HepG2 (cell line): ENCODE results near the gene KCNG4. TPM values are rescaled to one million over a fixed set of nuclear protein-coding genes. Genes with fewer than 3 reads are reported as not detected.
A peak's percentile ranks its signal among the peaks of the same experiment; 100 is the strongest.

Source experiments
- ATAC-seq: fragments of 200-7000 bp; cut with Tn5 transposase; 3 replicates; pipeline ENCODE4 v1.9.1; 2020; ENCODE audit warnings: mild to moderate bottlenecking, moderate library complexity
- BruUV-seq: library from RNA; stranded (reverse); fragments of 400-500 nt; replicated peaks from 2 replicates; lab custom pipeline; 2021; lab: Mats Ljungman, UMichigan
- CTCF ChIA-PET: fragments of 300-600 bp; formaldehyde crosslinking; extraction: SDS; loops from one replicate; lab custom pipeline; 2021; ENCODE audit warnings: low total read pairs, inconsistent platforms, low intra/inter-chr PET ratio; lab: Yijun Ruan, JAX
- POLR2A ChIA-PET: fragments of 350-600 bp; sonication (Branson Sonifier 250); formaldehyde crosslinking; loops from one replicate; lab custom pipeline; 2020; ENCODE audit warnings: antibody characterized with exemption, inconsistent platforms; lab: Yijun Ruan, JAX
- DNase-seq: peaks from one replicate; pipeline ENCODE4 v3.0.0-alpha.2; 2015; ENCODE audit warnings: low spot score
- FAIRE-seq: peaks from 3 replicates; lab custom pipeline; 2011; peaks lifted over from hg19 to GRCh38; lab: Jason Lieb, UNC
- H2AFZ ChIP-seq: one replicate; pipeline ENCODE4 v1.6.1; 2011; ENCODE audit warnings: low read length, inconsistent platforms
- H3K27ac ChIP-seq: fragments of 300-600 bp; 3 replicates; pipeline ENCODE4 v1.8.0; 2011; ENCODE audit warnings: mixed run types, mild to moderate bottlenecking, mixed read lengths, low read length, inconsistent platforms; ENCODE audit not compliant: insufficient read depth; ENCODE audit errors: extremely low read length
- H3K27me3 ChIP-seq, 2 experiments: fragments of 200-600 bp in 1 of 2; 2 replicates in 1 of 2; 3 replicates in 1 of 2; pipeline versions ENCODE4 v1.6.0 to v1.8.0; 2011; ENCODE audit warnings: low read length in 2 of 2, mild to moderate bottlenecking in 2 of 2, moderate library complexity in 2 of 2, inconsistent platforms in 1 of 2; ENCODE audit not compliant: insufficient read depth in 2 of 2, control insufficient read depth in 1 of 2
- H3K36me3 ChIP-seq, 2 experiments: fragments of 200-600 bp in 1 of 2; replicated peaks in 1 of 2; 2 replicates in 1 of 2; 3 replicates in 1 of 2; pipeline versions ENCODE4 v1.5.1 to v1.8.0; 2011; ENCODE audit warnings: low read length in 2 of 2, inconsistent platforms in 1 of 2; ENCODE audit not compliant: insufficient read depth in 2 of 2, control insufficient read depth in 1 of 2
- H3K4me1 ChIP-seq: 2 replicates; pipeline ENCODE4 v1.5.1; 2012; ENCODE audit warnings: low read length, inconsistent platforms; ENCODE audit not compliant: insufficient read depth
- H3K4me2 ChIP-seq: 2 replicates; pipeline ENCODE4 v1.6.0; 2011; ENCODE audit warnings: low read depth, low read length, inconsistent platforms
- H3K4me3 ChIP-seq, 3 experiments: fragments of 200-600 bp in 1 of 3; sonication (generic), shearing (Covaris generic) in 1 of 3; replicated peaks in 1 of 3; 2 replicates each; pipeline ENCODE4 v1.5.1; 2011 to 2016; ENCODE audit warnings: low read length in 3 of 3, inconsistent platforms in 2 of 3, low read depth in 2 of 3, mild to moderate bottlenecking in 2 of 3, control low read depth in 1 of 3, mixed read lengths in 1 of 3; ENCODE audit not compliant: insufficient read depth in 1 of 3
- H3K79me2 ChIP-seq: one replicate; pipeline ENCODE4 v1.6.1; 2011; ENCODE audit warnings: low read length, inconsistent platforms; ENCODE audit not compliant: insufficient read depth
- H3K9ac ChIP-seq: 2 replicates; pipeline ENCODE4 v1.6.0; 2011; ENCODE audit warnings: mild to moderate bottlenecking, low read depth, low read length, inconsistent platforms; ENCODE audit not compliant: insufficient read depth
- H3K9me3 ChIP-seq: 2 replicates; pipeline ENCODE4 v1.5.1; 2012; ENCODE audit warnings: mild to moderate bottlenecking, low read length
- H4K20me1 ChIP-seq: 2 replicates; pipeline ENCODE4 v1.6.0; 2011; ENCODE audit warnings: inconsistent platforms, mild to moderate bottlenecking, low read length, moderate library complexity; ENCODE audit not compliant: insufficient read depth
- BRF2 ChIP-seq: sonication (generic); formaldehyde crosslinking; IDR thresholded peaks from 2 replicates; pipeline ENCODE4 v1.8.1; 2022; ENCODE audit warnings: mild to moderate bottlenecking, missing genetic modification reagents
- FOXC1 ChIP-seq: sonication (generic); formaldehyde crosslinking; IDR thresholded peaks from 2 replicates; pipeline ENCODE4 v1.8.0; 2022; ENCODE audit warnings: mild to moderate bottlenecking, missing genetic modification reagents, borderline replicate concordance
- HDAC6 ChIP-seq: fragments of 200-600 bp; sonication (generic); IDR thresholded peaks from 2 replicates; pipeline ENCODE4 v1.7.0; 2017; ENCODE audit warnings: mild to moderate bottlenecking, antibody characterized with exemption, low read length, low read depth
- HIVEP1 ChIP-seq: sonication (generic); formaldehyde crosslinking; IDR thresholded peaks from 2 replicates; pipeline ENCODE4 v1.4.0; 2020; ENCODE audit warnings: mild to moderate bottlenecking, missing genetic modification reagents
- HNRNPUL1 ChIP-seq: fragments of 200-400 bp; formaldehyde crosslinking; IDR thresholded peaks from 2 replicates; pipeline ENCODE4 v1.6.1; 2017; ENCODE audit warnings: low read depth, mild to moderate bottlenecking, low read length, moderate library complexity
- KDM6A ChIP-seq: IDR thresholded peaks from 2 replicates; pipeline ENCODE4 v1.6.1; 2016; ENCODE audit warnings: low read depth
- NFE2 ChIP-seq: sonication (generic); formaldehyde crosslinking; IDR thresholded peaks from 2 replicates; pipeline ENCODE4 v1.4.0; 2020; ENCODE audit warnings: missing genetic modification reagents
- POLR2AphosphoS5 ChIP-seq: IDR thresholded peaks from 2 replicates; pipeline ENCODE4 v1.6.1; 2012; ENCODE audit warnings: low read depth, low read length
- RFXAP ChIP-seq: sonication (generic); formaldehyde crosslinking; IDR thresholded peaks from 2 replicates; pipeline ENCODE4 v1.4.0; 2020; ENCODE audit warnings: missing genetic modification reagents, borderline replicate concordance
- SALL1 ChIP-seq: sonication (generic); formaldehyde crosslinking; IDR thresholded peaks from 2 replicates; pipeline ENCODE4 v1.8.0; 2022; ENCODE audit warnings: mild to moderate bottlenecking, missing genetic modification reagents
- TARDBP ChIP-seq: sonication (generic); formaldehyde crosslinking; IDR thresholded peaks from 2 replicates; pipeline ENCODE4 v1.8.0; 2022; ENCODE audit warnings: mild to moderate bottlenecking, missing genetic modification reagents
- THRA ChIP-seq: sonication (generic); formaldehyde crosslinking; IDR thresholded peaks from 2 replicates; pipeline ENCODE4 v1.4.0; 2020; ENCODE audit warnings: missing genetic modification reagents, borderline replicate concordance
- TRIM24 ChIP-seq: sonication (generic); formaldehyde crosslinking; IDR thresholded peaks from 2 replicates; pipeline ENCODE4 v1.8.0; 2022; ENCODE audit warnings: mild to moderate bottlenecking, missing genetic modification reagents
- ZFYVE20 ChIP-seq: sonication (generic); formaldehyde crosslinking; IDR thresholded peaks from 2 replicates; pipeline ENCODE4 v1.8.0; 2023; ENCODE audit warnings: low read depth, mild to moderate bottlenecking, moderate library complexity, missing genetic modification reagents, borderline replicate concordance
- ZMAT5 ChIP-seq: sonication (generic); formaldehyde crosslinking; IDR thresholded peaks from 2 replicates; pipeline ENCODE4 v1.5.0; 2020; ENCODE audit warnings: mild to moderate bottlenecking, low read depth, missing genetic modification reagents, borderline replicate concordance
- ZMYM3 ChIP-seq: sonication (generic); formaldehyde crosslinking; IDR thresholded peaks from 2 replicates; pipeline ENCODE4 v1.5.1; 2020; ENCODE audit warnings: mild to moderate bottlenecking, missing genetic modification reagents
- ZNF263 ChIP-seq: sonication (generic); formaldehyde crosslinking; IDR thresholded peaks from 2 replicates; pipeline ENCODE4 v1.4.0; 2020; ENCODE audit warnings: missing genetic modification reagents
- WGBS: methylation state at CpG from one replicate; pipeline ENCODE4 v1.1.6; 2017; ENCODE audit warnings: low lambda C conversion rate; 5-methylcytosine and 5-hydroxymethylcytosine counted together
- in situ Hi-C: cut with HindIII; loops from 2 replicates; pipeline ENCODE4 v1.10.0; 2017; ENCODE audit warnings: low pct_unique_long_range_greater_than_20kb; ENCODE audit not compliant: extremely low pct_ligation_motif_present
- intact Hi-C: fragments of 100-400 bp; cut with micrococcal nuclease; formaldehyde crosslinking; loops from one replicate; pipeline ENCODE4 v1.10.0; 2022; ENCODE audit not compliant: unreplicated experiment
- polyA plus RNA-seq, 8 experiments: library from polyadenylated mRNA; depleted of rRNA in 3 of 8; stranded (reverse) in 7 of 8; unstranded in 1 of 8; fragments of >200 nt; fragmentation: Illumina TruSeq in 4 of 8; extraction: Trizol in 4 of 8; gene quantifications; 2 replicates each; pipeline versions ENCODE4 v1.2.1 to v1.2.3, GENCODE V29; 2011 to 2016; ENCODE audit warnings: low read depth in 4 of 8, missing spikeins in 1 of 8, mixed read lengths in 1 of 8; ENCODE audit not compliant: insufficient read depth in 1 of 8
- total RNA-seq, 5 experiments: library from RNA; depleted of rRNA; stranded (reverse); fragments of >200 nt; fragmentation: Illumina TruSeq; extraction: Trizol; gene quantifications; 2 replicates each; pipeline ENCODE4 v1.2.3, GENCODE V29; 2016; ENCODE audit warnings: low read depth in 1 of 5
- TF ChIP-seq, protein P1 (sequence below): sonication (generic); formaldehyde crosslinking; IDR thresholded peaks from 2 replicates; pipeline ENCODE4 v1.4.0; 2020; ENCODE audit warnings: missing genetic modification reagents
- TF ChIP-seq, protein P2 (sequence below): sonication (generic); formaldehyde crosslinking; IDR thresholded peaks from 2 replicates; pipeline ENCODE4 v1.5.0; 2020; ENCODE audit warnings: missing genetic modification reagents, mild to moderate bottlenecking, borderline replicate concordance

Gene KCNG4
- total and polyA plus RNA-seq, 2 of the 13 experiments (the other 11 are each of a cell fraction or from before 2014, with no cell fraction given), result not detected

GRCh38 chr16:84284154-84284722 is 44.4 kb upstream of the KCNG4 start:
- ChIA-PET CTCF (no interaction called here), POLR2A (no interaction called here)
- Histone ChIP-seq H3K4me3 (no peak overlapping the region), H4K20me1 (no peaks in the 10 kb centered on the region), H2AFZ (no peak overlapping the region), H3K79me2 (no peaks in the 10 kb centered on the region), H3K9ac (no peak overlapping the region), H3K9me3 (no peaks in the 10 kb centered on the region), H3K27ac (no peak overlapping the region), H3K4me2 (0 out of 2 replicates have a peak overlapping the region, but pooled peaks have one; percentile 5), H3K27me3 (peaks cover 17 to 57% of the 10 kb centered on the region in 2 experiments; a peak in 4 of 5 replicates), H3K4me1 (peaks cover 12% of the 10 kb centered on the region), H3K36me3 (no peaks in the 10 kb centered on the region)
- BruUV-seq, result no TSS peak
- peak; percentile 87 for ATAC-seq
- peak; percentile 28 for FAIRE-seq
- WGBS, result 18% methylated on average over 11 of the region's 13 CpGs
- in situ Hi-C loops (no loop called here), intact Hi-C loops (no loop called here)
- DNase-seq, result peak; percentile 48
- TF ChIP-seq, protein P1, sequence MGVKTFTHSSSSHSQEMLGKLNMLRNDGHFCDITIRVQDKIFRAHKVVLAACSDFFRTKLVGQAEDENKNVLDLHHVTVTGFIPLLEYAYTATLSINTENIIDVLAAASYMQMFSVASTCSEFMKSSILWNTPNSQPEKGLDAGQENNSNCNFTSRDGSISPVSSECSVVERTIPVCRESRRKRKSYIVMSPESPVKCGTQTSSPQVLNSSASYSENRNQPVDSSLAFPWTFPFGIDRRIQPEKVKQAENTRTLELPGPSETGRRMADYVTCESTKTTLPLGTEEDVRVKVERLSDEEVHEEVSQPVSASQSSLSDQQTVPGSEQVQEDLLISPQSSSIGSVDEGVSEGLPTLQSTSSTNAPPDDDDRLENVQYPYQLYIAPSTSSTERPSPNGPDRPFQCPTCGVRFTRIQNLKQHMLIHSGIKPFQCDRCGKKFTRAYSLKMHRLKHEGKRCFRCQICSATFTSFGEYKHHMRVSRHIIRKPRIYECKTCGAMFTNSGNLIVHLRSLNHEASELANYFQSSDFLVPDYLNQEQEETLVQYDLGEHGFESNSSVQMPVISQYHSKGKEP (CRISPR knock-in tag), result no peak
- TF ChIP-seq SALL1, result peak; percentile 28; the same call in 1 of the 2 replicates
- TF ChIP-seq ZMAT5 (CRISPR knock-in tag), result no peak
- TF ChIP-seq HNRNPUL1, result no peak
- peak; percentile 40; the same call in 1 of the 2 replicates for TF ChIP-seq TARDBP (CRISPR knock-in tag)
- TF ChIP-seq TRIM24, result no peak
- TF ChIP-seq HDAC6, result no peak
- TF ChIP-seq FOXC1 (CRISPR knock-in tag), result no peak
- TF ChIP-seq RFXAP, result no peak
- TF ChIP-seq POLR2AphosphoS5, result no peak
- no peak for TF ChIP-seq BRF2 (CRISPR knock-in tag)
- peak; percentile 41; the same call in 1 of the 2 replicates for TF ChIP-seq HIVEP1 (CRISPR knock-in tag)
- peak; percentile 75 for TF ChIP-seq ZMYM3 (CRISPR knock-in tag)
- TF ChIP-seq ZFYVE20 (CRISPR knock-in tag), result no peak
- peak; percentile 80; the same call in 1 of the 2 replicates for TF ChIP-seq THRA (CRISPR knock-in tag)
- TF ChIP-seq, protein P2, sequence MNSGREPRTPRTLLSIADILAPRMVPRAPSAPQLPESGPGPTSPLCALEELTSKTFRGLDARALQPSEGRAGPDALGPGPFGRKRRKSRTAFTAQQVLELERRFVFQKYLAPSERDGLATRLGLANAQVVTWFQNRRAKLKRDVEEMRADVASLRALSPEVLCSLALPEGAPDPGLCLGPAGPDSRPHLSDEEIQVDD (CRISPR knock-in tag), result no peak
- no peak for TF ChIP-seq KDM6A (CRISPR knock-in tag)
- TF ChIP-seq NFE2 (CRISPR knock-in tag), result no peak
- TF ChIP-seq ZNF263, result 0 out of 2 replicates have a peak, but pooled peaks have one; percentile 21
